Muscle of back (tissue), 11 donors: ENCODE measurements around the gene SLC25A27. TPM values are rescaled to one million over a fixed set of nuclear protein-coding genes. Genes with fewer than 3 reads are reported as not detected.

Experiments
- DNase-seq, 3 donors: peaks; one replicate each; pipeline versions ENCODE4 v3.0.0 to v3.0.0-alpha.2; 2013
- polyA plus RNA-seq, 10 donors: library from polyadenylated mRNA; unstranded; fragments of 120-200 nt; gene quantifications; one replicate each; pipeline ENCODE4 v1.2.1, GENCODE V29; 2013; ENCODE audit not compliant: insufficient read length in 10 of 10

Gene SLC25A27
- polyA plus RNA-seq, 10 donors = 9.9 to 33.8 (median 14.8) TPM

DNA sequence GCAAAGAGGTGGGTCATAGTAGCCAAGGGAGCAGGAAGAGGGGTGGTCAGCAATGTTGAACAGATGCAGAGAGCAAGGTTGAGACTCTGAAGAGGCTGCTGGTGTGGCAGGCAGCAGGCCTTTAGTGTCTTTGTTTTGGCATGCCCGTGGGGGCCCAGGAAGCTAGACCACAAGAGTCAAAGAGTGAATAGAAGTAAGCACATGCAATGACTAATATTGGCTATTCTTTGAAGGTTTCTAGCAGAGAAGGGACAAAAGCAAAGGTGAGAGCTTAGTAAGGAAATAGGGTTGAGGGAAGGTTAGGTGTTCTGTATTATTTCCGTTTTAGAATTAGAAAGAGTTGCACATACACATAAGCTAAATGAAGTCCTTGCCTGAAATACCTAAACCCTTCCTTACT, 53.7 kb downstream of the SLC25A27 start:
- no peak for DNase-seq

DNA sequence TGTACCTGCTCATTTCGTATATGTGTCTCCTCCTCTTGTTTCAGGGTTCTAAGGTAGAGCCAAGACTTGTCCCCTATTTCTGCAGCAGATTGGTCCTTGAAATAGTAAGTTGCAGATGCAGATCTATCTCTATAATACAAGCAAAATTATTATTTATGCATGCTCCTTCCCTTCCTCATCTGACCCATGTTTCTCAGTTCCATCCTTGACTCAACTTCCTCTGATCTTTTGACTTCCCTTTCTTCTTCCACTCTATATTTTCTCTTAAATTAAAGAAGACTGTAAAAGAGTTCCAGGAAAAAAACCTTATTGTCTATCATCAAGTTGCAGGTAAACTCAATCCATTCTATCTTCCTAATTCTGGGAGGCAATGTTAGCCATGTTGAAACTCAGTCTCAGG, 58.7 kb downstream of the SLC25A27 start:
- no peak for DNase-seq

DNA sequence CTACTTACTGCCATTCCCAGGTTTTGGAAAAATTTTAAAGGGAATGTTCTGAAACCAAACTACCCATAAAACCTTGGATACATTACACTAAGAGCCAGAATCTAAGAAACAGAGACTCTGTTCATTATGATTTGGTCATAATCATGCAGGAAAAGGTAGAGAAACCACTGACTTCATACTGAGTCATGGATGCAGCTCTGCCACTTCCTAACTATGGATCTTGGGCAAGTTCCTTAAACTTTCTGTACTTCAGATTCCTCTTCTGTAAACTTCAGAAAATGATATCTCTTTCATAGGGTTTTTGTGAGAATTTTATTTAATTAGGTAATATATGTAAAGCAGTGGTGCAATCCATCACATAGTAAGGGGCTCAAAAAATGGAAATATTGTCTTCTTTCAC, 62.4 kb downstream of the SLC25A27 start:
- no peak for DNase-seq

DNA sequence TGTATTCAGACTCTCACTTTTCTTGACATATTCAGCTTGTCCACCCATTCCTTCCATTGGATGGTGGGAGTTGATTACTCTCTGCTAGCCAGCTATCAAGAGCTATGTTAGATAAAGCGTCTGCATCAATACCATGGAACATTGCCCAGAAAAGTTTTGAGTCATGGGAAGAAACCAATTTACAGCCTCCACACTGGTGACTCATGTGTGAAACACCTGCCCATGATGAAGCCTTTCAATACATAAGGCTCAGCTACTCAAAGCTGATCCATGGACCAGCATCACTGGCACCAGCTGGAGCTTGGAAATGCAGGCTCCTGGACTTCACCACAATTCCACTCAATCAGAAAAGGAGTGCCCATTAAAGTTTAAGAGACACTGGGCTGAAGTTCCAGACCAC, 66.3 kb downstream of the SLC25A27 start:
- no peak for DNase-seq

DNA sequence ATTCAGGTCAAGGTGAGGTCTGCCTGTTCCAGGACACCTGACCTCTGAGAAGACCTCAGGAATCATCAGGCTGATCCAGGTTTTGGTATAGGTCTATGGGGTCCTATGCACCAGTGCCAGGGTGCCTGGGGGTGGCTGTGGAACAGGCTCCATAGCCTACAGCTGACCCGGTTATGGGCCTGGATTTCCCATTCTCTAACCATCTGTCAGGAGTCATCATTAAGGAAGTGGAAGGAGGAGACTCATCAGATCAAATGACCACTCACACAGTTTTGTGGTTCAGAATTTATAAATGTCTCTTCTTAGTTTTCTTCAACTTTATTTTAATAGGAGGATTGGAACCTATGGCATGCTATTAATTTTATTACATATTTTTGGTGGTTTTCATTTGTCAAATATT, 67.6 kb downstream of the SLC25A27 start:
- DNase-seq = no peak

Other genes with a start within 250 kb of the SLC25A27 start
- 1 to 10 TPM; 3.6 to 7.2 (median 4.7) TPM for gene RCAN2, start 161.5 kb upstream of the SLC25A27 start, polyA plus RNA-seq
- 1 to 10 TPM; 1.5 to 3.1 (median 2.2) TPM for gene CYP39A1, start 157 bp upstream of the SLC25A27 start, polyA plus RNA-seq
- gene TDRD6, start 34.9 kb downstream of the SLC25A27 start, polyA plus RNA-seq = 1 to 10 TPM in 4 of 10 donors, under 1 TPM in 6; 0.37 to 1.8 (median 0.82) TPM
- 1 to 10 TPM; 1.5 to 2.7 (median 1.8) TPM for gene PLA2G7, start 82.4 kb downstream of the SLC25A27 start, polyA plus RNA-seq
- 1 to 10 TPM in 5 of 10 donors, under 1 TPM in 5; 0.45 to 1.6 (median 0.96) TPM for gene ANKRD66, start 94.0 kb downstream of the SLC25A27 start, polyA plus RNA-seq
- under 1 TPM in 1 of 10 donors, not detected in 9; 0.30 TPM for gene MEP1A, start 140.4 kb downstream of the SLC25A27 start, polyA plus RNA-seq